Right lobe of liver (tissue), 4 donors: ENCODE data around the gene IL17RB.

Experiments used
- POLR2A ChIP-seq: fragments of 450-650 bp; IDR thresholded peaks from one replicate; pipeline ENCODE4 v1.6.1; 2017; ENCODE audit warnings: antibody characterized with exemption, mild to moderate bottlenecking
- TF ChIP-seq, protein P1 (sequence below), 4 donors: fragments of 200-600 bp in 3 of 4; fragments of 450-650 bp in 1 of 4; IDR thresholded peaks; one replicate each; pipeline versions ENCODE4 v1.5.1 to v1.8.0; 2016 to 2022; ENCODE audit warnings: antibody characterized with exemption in 4 of 4, mild to moderate bottlenecking in 2 of 4
- donor health status: DM: no; HTN: no; CAD: no.
- donor health status: DM: no; HTN: no; CAD: no.
- donor health status: DM: no; HTN: yes; CAD: no.

DNA sequence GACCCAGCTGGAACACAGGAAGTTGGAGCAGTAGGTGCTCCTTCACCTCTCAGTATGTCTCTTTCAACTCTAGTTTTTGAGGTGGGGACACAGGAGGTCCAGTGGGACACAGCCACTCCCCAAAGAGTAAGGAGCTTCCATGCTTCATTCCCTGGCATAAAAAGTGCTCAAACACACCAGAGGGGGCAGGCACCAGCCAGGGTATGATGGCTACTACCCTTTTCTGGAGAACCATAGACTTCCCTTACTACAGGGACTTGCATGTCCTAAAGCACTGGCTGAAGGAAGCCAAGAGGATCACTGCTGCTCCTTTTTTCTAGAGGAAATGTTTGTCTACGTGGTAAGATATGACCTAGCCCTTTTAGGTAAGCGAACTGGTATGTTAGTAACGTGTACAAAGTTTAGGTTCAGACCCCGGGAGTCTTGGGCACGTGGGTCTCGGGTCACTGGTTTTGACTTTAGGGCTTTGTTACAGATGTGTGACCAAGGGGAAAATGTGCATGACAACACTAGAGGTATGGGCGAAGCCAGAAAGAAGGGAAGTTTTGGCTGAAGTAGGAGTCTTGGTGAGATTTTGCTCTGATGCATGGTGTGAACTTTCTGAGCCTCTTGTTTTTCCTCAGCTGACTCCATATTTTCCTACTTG, 11.9 kb downstream of the IL17RB start:
- TF ChIP-seq, protein P1, sequence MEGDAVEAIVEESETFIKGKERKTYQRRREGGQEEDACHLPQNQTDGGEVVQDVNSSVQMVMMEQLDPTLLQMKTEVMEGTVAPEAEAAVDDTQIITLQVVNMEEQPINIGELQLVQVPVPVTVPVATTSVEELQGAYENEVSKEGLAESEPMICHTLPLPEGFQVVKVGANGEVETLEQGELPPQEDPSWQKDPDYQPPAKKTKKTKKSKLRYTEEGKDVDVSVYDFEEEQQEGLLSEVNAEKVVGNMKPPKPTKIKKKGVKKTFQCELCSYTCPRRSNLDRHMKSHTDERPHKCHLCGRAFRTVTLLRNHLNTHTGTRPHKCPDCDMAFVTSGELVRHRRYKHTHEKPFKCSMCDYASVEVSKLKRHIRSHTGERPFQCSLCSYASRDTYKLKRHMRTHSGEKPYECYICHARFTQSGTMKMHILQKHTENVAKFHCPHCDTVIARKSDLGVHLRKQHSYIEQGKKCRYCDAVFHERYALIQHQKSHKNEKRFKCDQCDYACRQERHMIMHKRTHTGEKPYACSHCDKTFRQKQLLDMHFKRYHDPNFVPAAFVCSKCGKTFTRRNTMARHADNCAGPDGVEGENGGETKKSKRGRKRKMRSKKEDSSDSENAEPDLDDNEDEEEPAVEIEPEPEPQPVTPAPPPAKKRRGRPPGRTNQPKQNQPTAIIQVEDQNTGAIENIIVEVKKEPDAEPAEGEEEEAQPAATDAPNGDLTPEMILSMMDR (IDR thresholded peaks at IDR 0.05) = no peak
- TF ChIP-seq POLR2A = no peak
